Neural crest cell (in vitro differentiated cells): ENCODE data around the gene CARD16. TPM values are rescaled to one million over a fixed set of nuclear protein-coding genes. Genes with fewer than 3 reads are reported as not detected.
"Not testable (repeated sequence)": the region's sequence is repeated elsewhere in the genome, so short reads cannot be mapped to it uniquely, and the experiment has no call there.

Experiments used
- DNase-seq: peaks from one replicate; pipeline ENCODE4 v3.0.0; 2021; ENCODE audit warnings: low read depth, mixed read lengths, low spot score
- H3K27ac Mint-ChIP-seq: one replicate; pipeline ENCODE4 v1.8.0; 2021; ENCODE audit warnings: mild to moderate bottlenecking, mixed read lengths; ENCODE audit not compliant: unreplicated experiment
- H3K27me3 Mint-ChIP-seq: 2 replicates; pipeline ENCODE4 v1.8.0; 2021; ENCODE audit warnings: low read depth, mild to moderate bottlenecking, mixed read lengths
- H3K36me3 Mint-ChIP-seq: 2 replicates; pipeline ENCODE4 v1.8.0; 2021; ENCODE audit warnings: low read depth, mild to moderate bottlenecking, mixed read lengths
- H3K4me1 Mint-ChIP-seq: 2 replicates; pipeline ENCODE4 v1.8.0; 2021; ENCODE audit warnings: mixed read lengths
- H3K4me3 Mint-ChIP-seq: one replicate; pipeline ENCODE4 v1.8.0; 2021; ENCODE audit warnings: mild to moderate bottlenecking, mixed read lengths
- H3K9me3 Mint-ChIP-seq: 2 replicates; pipeline ENCODE4 v1.8.0; 2021; ENCODE audit warnings: mixed read lengths
- CTCF ChIP-seq: fragments of 200-600 bp; sonication (generic); conservative IDR thresholded peaks from 2 replicates; pipeline ENCODE4 v1.5.0; 2021; ENCODE audit warnings: antibody characterized with exemption, mild to moderate bottlenecking
- total RNA-seq: library from RNA; stranded (reverse); gene quantifications from 2 replicates; pipeline ENCODE4 v1.2.1, GENCODE V29; 2021

Gene CARD16
- total RNA-seq, 1 donor from 2014 or later: not detected

- DNase-seq: no peak
- no peak overlapping the region for H3K4me3 Mint-ChIP-seq
- H3K27me3 Mint-ChIP-seq: no peaks in the 10 kb centered on the region
- no peaks in the 10 kb centered on the region for H3K9me3 Mint-ChIP-seq
- no peaks in the 10 kb centered on the region for H3K4me1 Mint-ChIP-seq
- no peaks in the 10 kb centered on the region for H3K36me3 Mint-ChIP-seq
- no peak for TF ChIP-seq CTCF
- no peak overlapping the region for H3K27ac Mint-ChIP-seq
Observed at GRCh38 chr11:105074166-105074530, 29.0 kb upstream of the CARD16 start.

- DNase-seq: no peak
- Mint-ChIP-seq H3K36me3 (no peaks in the 10 kb centered on the region), H3K27me3 (no peaks in the 10 kb centered on the region), H3K4me1 (no peaks in the 10 kb centered on the region), H3K9me3 (no peaks in the 10 kb centered on the region), H3K27ac (no peak overlapping the region), H3K4me3 (no peak overlapping the region)
- no peak for TF ChIP-seq CTCF
Observed at GRCh38 chr11:105073456-105074165, 28.5 kb upstream of the CARD16 start.

- not testable (repeated sequence) for H3K9me3 Mint-ChIP-seq, H3K27me3 Mint-ChIP-seq, H3K4me1 Mint-ChIP-seq, H3K27ac Mint-ChIP-seq, H3K4me3 Mint-ChIP-seq, DNase-seq, H3K36me3 Mint-ChIP-seq
Observed at GRCh38 chr11:105072080-105072479, 26.9 kb upstream of the CARD16 start.

- DNase-seq: no peak
- Mint-ChIP-seq H3K36me3 (no peaks in the 10 kb centered on the region), H3K4me3 (no peak overlapping the region), H3K27me3 (no peaks in the 10 kb centered on the region), H3K27ac (no peak overlapping the region), H3K4me1 (no peaks in the 10 kb centered on the region), H3K9me3 (no peaks in the 10 kb centered on the region)
- TF ChIP-seq CTCF: no peak
Observed at GRCh38 chr11:105071089-105071732, 26.1 kb upstream of the CARD16 start.

GRCh38 chr11:105070306-105070705 is 25.2 kb upstream of the CARD16 start:
- DNase-seq: no peak
- no peaks in the 10 kb centered on the region for H3K4me1 Mint-ChIP-seq
- H3K27ac Mint-ChIP-seq: no peak overlapping the region
- no peaks in the 10 kb centered on the region for H3K36me3 Mint-ChIP-seq
- H3K27me3 Mint-ChIP-seq: no peaks in the 10 kb centered on the region
- H3K9me3 Mint-ChIP-seq: no peaks in the 10 kb centered on the region
- H3K4me3 Mint-ChIP-seq: no peak overlapping the region
- TF ChIP-seq CTCF: no peak

GRCh38 chr11:105069749-105070148 is 24.6 kb upstream of the CARD16 start:
- H3K36me3 Mint-ChIP-seq, H3K4me3 Mint-ChIP-seq, H3K4me1 Mint-ChIP-seq: not testable (repeated sequence)

GRCh38 chr11:105063245-105063941 is 18.3 kb upstream of the CARD16 start:
- H3K4me3 Mint-ChIP-seq, H3K27ac Mint-ChIP-seq, H3K9me3 Mint-ChIP-seq, DNase-seq, H3K4me1 Mint-ChIP-seq, H3K27me3 Mint-ChIP-seq, H3K36me3 Mint-ChIP-seq: not testable (repeated sequence)

More at GRCh38 chr11:105069749-105070148, 24.6 kb upstream of the CARD16 start:
- H3K9me3 Mint-ChIP-seq, DNase-seq, H3K27me3 Mint-ChIP-seq, H3K27ac Mint-ChIP-seq: not testable (repeated sequence)
